T-helper 2 cell treated with Interferon-gamma antibody and Interleukin-4, amounts not matched to agents 100 ng/mL and 5 ng/mL, for 36 hours (primary cell): ENCODE results near the gene MAP4K2. TPM values are rescaled to one million over a fixed set of nuclear protein-coding genes. Genes with fewer than 3 reads are reported as not detected.

Experiments
- intact Hi-C: fragments of 100-400 bp; cut with micrococcal nuclease; formaldehyde crosslinking; loops from one replicate; pipeline ENCODE4 v1.15.1; 2023
- total RNA-seq: library from RNA; stranded (reverse); gene quantifications from 2 replicates; pipeline ENCODE4 v1.2.3, GENCODE V29; 2022

The MAP4K2 gene
- total RNA-seq, result 72.5 and 79.7 TPM in 2 replicates

- intact Hi-C loops, result loop anchor here (1.0 to 2.0 kb wide), 3 partner anchors 8 to 59 kb away; partner anchors contain the start of genes RASGRP2 and SF1
These were observed at the start of gene MAP4K2 for GRCh38 chr11:64803158-64803845. MAP4K2 (minus strand) TSS chr11:64803214; CDS start chr11:64803149, 65 bp downstream.

GRCh38 chr11:64851831-64852351, 48.9 kb upstream of the MAP4K2 start:
- intact Hi-C loops, result no loop called here

- intact Hi-C loops, result no loop called here
These were observed 48.1 kb upstream of the MAP4K2 start for GRCh38 chr11:64850979-64851567.

- intact Hi-C loops, result loop anchor here (5.0 kb wide), 1 partner anchor 163 kb away; the partner anchor contains the start of gene ARL2
These were observed 46.8 kb upstream of the MAP4K2 start for GRCh38 chr11:64849598-64850356.

GRCh38 chr11:64848826-64849597, 46.0 kb upstream of the MAP4K2 start:
- intact Hi-C loops, result loop anchor here (5.0 kb wide), 1 partner anchor 163 kb away; the partner anchor contains the start of gene ARL2

GRCh38 chr11:64848214-64848825, 45.3 kb upstream of the MAP4K2 start:
- intact Hi-C loops, result loop anchor here (5.0 kb wide), 1 partner anchor 164 kb away; the partner anchor contains the start of gene ARL2

GRCh38 chr11:64846998-64847666, 44.1 kb upstream of the MAP4K2 start:
- intact Hi-C loops, result loop anchor here (1.0 to 5.0 kb wide), 5 partner anchors 41 to 270 kb away; partner anchors contain the start of genes ARL2, ATG2A and ZNHIT2

- intact Hi-C loops, result loop anchor here (2.0 to 5.0 kb wide), 2 partner anchors 71 to 167 kb away; partner anchors contain the start of genes ARL2 and ATG2A
These were observed 42.7 kb upstream of the MAP4K2 start for GRCh38 chr11:64845776-64846129.

GRCh38 chr11:64845129-64845775, 42.2 kb upstream of the MAP4K2 start:
- intact Hi-C loops, result loop anchor here (5.0 kb wide), 1 partner anchor 167 kb away; the partner anchor contains the start of gene ARL2

- intact Hi-C loops, result loop anchor here (5.0 kb wide), 1 partner anchor 168 kb away; the partner anchor contains the start of gene ARL2
These were observed 41.5 kb upstream of the MAP4K2 start, which contains the start of gene CDC42BPG for GRCh38 chr11:64844330-64845128. CDC42BPG (minus strand) TSS chr11:64844653; CDS start chr11:64844569, 84 bp downstream.

GRCh38 chr11:64843686-64844329, 40.8 kb upstream of the MAP4K2 start:
- intact Hi-C loops, result no loop called here

GRCh38 chr11:64842851-64843685, 40.1 kb upstream of the MAP4K2 start:
- intact Hi-C loops, result no loop called here

- intact Hi-C loops, result no loop called here
These were observed 39.3 kb upstream of the MAP4K2 start for GRCh38 chr11:64842366-64842759.

- intact Hi-C loops, result no loop called here
These were observed 38.8 kb upstream of the MAP4K2 start for GRCh38 chr11:64841592-64842365.

- intact Hi-C loops, result no loop called here
These were observed 37.1 kb upstream of the MAP4K2 start for GRCh38 chr11:64839887-64840782.
